Dedifferentiated amniotic fluid mesenchymal stem cell (primary cell): ENCODE data around the gene TMEM30A.
A peak's percentile ranks its signal among the peaks of the same experiment; 100 is the strongest.

Experiments
- DNase-seq: peaks from one replicate; pipeline ENCODE4 v3.0.0-alpha.2; 2016; ENCODE audit errors: extremely low spot score

The TMEM30A gene

DNA sequence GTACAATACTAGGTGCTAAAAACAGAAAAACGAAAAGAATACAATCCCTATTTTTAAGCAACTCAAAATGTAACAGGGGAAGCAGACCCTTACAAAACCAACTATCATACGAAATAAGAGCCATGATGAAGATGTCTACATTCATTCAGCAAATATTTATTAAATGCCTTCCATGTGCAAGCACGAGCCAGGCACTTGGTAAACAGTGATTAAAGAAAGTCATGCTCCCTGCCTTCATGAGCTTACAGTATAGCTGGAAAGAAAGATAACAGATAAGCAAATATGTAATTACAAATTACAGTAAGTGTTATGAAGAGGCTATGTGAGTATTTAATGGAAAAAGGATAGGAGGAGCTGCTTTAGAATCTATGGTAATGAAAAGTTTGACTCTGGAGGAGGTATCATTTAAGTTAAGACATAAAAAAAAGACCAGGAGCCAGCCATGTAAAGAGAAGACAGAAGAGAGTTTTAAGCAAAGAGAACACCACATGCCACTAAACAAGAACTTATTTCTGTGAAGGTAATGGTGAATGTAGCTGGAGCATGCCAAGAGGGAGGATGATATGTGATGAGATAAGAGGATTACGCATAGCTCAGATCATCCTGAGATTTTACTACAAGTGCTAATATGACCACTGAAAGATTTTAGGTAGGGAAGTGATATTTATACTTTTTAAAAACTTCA, 21.7 kb downstream of the TMEM30A start:
- DNase-seq = no peak

DNA sequence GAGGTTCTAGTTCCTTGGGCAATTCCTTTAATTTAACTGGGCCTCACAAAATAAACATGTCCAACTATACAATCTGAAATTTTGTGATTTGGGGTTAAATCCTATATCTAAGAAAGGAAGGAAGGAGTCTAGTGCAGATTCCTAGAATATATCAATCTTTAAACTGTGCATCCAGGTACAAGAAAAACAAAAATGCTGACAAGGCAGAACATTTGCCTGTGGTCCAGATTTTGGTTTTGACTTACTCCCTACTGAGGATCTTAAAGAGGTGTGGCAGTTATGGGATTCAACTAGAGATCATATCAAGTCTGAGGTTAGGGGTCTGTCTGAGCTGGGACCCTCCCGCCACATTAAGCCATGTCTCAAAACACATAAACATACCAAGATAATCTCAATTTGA, 23.3 kb downstream of the TMEM30A start:
- no peak for DNase-seq

GRCh38 chr6:75257343-75258087, 27.1 kb downstream of the TMEM30A start:
- DNase-seq = no peak

GRCh38 chr6:75250552-75250951, 34.0 kb downstream of the TMEM30A start:
- DNase-seq = no peak

DNA sequence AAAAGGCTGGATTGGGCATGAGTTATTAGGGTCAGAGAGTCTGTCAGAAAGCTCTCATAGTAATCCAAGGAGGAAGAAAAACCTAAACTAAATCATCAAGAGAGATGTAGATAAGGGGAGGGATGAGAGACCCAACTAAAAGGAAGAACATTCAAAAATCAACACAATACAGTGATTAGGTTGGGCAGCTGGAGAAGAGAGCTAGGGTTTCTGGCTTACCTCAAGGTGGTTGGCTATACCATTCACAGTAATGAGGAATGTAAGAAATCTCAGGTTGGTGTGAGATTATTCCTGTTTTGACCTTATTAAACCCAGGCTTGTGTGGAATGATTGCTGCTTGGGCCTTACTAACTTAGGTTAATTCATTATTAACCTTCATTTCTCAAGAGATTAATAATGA, 34.8 kb downstream of the TMEM30A start:
- no peak for DNase-seq

GRCh38 chr6:75246386-75246785, 38.2 kb downstream of the TMEM30A start:
- no peak for DNase-seq

DNA sequence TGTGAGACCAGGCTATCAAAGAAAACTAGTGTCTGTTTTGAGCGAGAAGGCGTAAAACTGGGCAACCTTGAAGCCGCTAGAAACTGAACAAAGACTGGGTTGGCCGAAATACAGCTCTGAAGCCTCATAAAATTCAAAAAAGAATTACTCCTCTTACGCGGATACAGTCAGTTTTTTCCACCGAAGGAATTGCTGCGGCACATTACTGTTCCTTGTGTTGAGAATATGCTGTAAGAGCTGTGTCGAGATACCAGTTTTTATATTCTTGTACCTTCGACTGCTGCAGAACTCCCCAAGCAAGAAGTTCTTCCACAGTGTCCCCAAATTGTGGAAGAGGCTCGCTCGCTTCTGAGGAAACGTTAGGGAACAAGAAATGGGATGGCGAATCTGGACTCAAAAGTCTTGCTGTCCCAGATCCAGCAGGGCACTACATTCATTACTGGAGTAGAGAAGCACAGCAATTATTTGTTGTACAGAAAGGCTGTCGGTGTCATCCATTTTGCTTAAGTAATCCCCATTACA, 40.5 kb downstream of the TMEM30A start:
- no peak for DNase-seq

DNA sequence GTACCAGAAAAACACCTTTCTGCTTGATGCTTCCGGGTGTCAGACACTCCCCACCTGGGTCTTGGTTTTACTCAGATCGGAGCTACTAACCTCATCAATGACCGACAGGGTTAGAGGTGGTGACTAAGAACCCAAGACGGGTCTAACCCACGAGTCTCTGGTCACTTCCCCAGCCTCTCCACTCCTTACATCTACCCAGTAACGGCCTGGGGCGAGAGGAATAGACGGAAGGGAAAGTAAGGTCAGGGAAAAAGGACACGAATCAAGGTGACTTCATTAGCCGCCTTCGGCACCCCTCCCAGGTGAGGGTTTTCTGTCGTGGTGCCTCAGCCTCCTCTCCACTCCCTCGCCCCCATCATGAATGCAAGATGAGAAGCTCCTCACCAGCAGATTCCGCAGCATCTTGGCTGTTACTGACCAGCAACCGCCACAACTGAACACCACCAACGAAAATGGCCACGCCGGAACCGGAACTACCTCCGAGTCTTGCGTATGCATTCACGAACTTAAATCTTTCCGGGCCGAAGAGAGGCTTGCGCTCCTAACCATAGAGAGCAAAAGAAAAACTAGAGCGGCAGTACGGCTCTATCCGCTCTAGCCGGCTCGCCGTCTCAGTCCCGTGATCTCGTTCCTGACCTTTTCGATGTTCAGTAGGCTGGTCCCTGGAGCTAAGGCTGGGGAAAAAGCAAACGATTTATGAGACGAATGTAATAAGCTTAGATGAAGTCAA, 41.1 kb downstream of the TMEM30A start, which contains the start of gene COX7A2:
COX7A2 (minus strand) TSS at position 469 of the 730 bp plus-strand sequence; CDS start at position 402, 67 bp downstream.
- DNase-seq = peak; percentile 98

- no peak for DNase-seq
Observed at GRCh38 chr6:75236630-75237029, 48.0 kb downstream of the TMEM30A start.

- DNase-seq = no peak
Observed at GRCh38 chr6:75235271-75235670, 49.3 kb downstream of the TMEM30A start.

DNA sequence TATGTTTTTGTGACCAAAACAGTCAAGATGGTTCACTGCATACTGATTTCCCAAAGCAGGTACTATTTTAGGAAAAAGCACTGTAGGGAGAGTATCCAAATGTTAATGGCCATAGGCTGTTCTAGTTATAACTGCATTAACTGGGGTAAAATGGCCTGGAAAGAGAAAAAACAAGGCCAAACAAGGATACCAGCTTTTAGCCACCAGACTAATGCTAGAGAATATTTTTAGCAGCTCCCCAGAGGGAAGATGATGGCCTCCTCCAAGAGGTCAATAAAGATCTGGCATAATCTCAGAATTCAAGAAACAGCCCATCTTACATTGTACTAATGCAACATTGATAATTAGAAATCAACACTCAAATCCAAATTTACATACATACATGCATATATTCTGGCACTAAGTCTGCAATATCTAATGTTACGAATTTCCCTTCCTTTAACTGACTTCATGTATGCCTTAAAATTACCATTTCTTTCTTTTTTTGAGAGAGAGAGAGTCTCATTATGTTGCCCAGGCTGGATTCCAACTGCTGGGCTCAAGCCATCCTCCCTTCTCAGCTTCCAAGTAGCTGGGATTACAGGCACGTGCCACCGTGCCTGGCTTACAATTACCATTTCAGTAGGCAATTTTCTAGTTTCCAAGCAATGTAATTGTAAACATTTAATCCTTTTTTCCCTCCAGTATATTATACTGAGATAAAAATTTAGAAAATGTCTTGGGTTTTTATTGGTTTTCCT, 50.3 kb downstream of the TMEM30A start:
- DNase-seq = no peak

DNA sequence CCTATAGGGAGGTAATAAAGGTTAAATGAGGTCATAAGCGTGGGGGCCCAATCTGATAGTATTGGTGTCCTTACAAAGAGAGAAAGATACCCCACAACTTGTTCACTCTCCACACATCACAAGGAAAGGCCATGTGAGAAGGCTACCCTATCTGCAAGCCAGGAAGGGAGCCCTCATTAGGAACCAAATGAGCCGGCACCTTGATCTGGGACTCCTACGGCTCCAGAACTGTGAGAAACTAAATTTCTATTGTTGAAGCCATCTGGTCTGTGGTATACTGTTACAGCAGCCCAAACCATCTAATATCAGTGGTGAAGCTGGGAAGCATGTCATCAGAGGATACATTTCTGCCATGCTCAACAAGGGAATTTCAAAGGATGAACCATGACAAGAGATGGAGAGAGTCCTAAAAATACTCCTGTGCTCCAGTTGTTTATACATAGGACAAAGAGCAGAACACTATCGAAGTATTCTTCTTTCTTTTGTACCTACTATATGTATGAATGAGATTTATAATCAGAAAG, 51.4 kb downstream of the TMEM30A start:
- DNase-seq = no peak

- peak; percentile 80 for DNase-seq
Observed at GRCh38 chr6:75230484-75231325, 53.9 kb downstream of the TMEM30A start.

GRCh38 chr6:75224303-75224926, 60.2 kb downstream of the TMEM30A start:
- DNase-seq = no peak

DNA sequence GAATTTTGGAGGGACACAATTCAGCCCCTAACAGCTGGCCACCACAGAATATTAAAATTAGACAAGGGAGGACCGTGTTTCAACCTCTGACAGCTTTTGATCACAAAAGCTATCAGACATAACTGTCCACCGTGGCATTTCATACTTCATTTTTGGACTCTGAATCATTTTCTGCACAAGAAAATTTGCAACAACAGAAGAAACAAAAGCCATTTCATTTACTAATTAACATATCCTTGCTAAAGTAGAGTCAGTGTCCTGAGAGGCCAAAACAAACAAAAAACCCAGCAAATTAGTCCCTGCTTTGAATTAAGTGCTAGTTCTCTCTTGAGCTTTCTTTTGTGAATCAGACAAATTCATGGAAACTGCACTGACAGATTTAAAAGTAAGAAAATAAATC, 61.2 kb downstream of the TMEM30A start:
- DNase-seq = no peak

DNA sequence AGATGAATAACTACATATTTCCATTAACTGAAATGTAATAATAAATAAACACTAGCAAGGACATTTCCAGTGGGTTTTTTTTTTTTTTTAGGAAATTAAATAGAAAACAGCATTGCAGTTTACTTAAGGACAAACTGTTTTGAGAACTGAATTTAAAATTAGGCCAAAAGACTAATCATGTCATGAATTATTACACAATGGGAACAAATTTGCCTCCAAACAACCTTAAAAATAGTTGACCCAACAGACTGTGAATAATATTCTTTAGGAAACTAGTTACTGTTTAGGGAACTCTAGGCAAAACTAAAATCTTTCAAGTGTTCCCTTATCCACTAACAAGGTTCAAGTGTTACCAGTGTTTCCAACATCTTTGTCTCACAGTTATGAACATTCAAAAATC, 62.3 kb downstream of the TMEM30A start:
- no peak for DNase-seq

DNA sequence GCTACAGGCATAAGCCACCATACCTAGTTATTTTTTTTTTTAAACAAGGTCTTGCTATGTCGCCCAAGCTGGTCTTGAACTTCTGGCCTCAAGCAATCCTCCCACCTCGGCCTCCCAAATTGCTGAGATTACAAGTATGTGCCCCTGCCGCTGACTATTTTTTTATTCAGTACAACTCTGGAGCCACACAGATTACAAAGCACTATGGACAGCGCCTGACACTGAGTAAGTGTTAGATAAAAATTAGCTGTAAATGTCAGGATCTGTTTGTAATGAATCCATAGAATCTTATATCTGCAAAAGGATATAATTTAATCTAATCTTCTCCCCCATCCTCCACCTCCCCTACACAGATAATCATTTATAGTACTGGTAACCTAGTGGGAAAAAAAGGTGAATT, 63.5 kb downstream of the TMEM30A start:
- no peak for DNase-seq

GRCh38 chr6:75220357-75220756, 64.2 kb downstream of the TMEM30A start:
- DNase-seq = no peak

DNA sequence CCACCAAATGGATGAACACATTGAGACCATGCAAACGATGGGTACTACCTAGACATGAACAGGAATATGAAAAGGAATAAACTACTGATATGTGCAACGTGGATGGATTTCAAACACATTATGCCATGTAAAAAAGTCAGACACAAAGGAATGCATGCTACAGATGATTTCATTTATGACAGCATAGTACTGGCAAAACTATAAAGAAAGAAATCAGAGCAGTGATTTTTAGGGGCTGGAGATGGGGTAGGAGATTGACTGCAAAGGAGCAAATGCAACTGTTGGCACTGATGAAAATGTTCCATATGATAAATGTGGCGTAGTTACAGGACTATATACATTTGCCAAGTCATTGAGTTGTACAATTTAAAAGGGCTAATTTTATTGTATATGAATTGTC, 65.3 kb downstream of the TMEM30A start:
- no peak for DNase-seq

DNA sequence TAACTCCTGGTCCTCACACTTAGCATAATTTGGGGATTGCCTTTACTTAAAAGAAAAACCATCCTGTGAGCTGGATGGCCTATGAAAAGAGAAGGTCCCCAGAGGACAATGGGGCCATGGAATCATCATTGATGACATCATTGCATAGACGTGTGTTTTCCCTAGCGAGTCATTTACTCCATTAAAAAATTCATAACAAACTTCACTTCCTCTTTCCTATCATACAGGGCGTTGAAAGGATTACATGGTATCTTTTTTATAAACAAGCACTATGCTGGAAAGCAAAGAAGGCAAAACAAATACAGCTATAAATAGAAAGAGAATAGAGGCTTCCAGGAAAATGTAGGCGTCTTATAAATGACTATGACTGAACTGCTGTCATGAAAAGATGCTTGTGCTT, 67.4 kb downstream of the TMEM30A start:
- no peak for DNase-seq
